Endodermal cell (in vitro differentiated cells): Measurements from ENCODE around the gene STAG3. TPM values are rescaled to one million over a fixed set of nuclear protein-coding genes. Genes with fewer than 3 reads are reported as not detected.

Experiments used
- DNase-seq: peaks from one replicate; pipeline ENCODE4 v3.0.0-alpha.2; 2017
- H3K27ac ChIP-seq: 2 replicates; pipeline ENCODE4 v1.5.1; 2013; ENCODE audit warnings: mild to moderate bottlenecking, low read depth, low read length, moderate library complexity
- H3K27me3 ChIP-seq: 2 replicates; pipeline ENCODE4 v1.6.1; 2013; ENCODE audit warnings: mild to moderate bottlenecking, low read length, moderate library complexity; ENCODE audit not compliant: insufficient read depth, control insufficient read depth, poor library complexity, severe bottlenecking
- H3K36me3 ChIP-seq: 2 replicates; pipeline ENCODE4 v1.7.0; 2013; ENCODE audit warnings: mild to moderate bottlenecking, low read length, moderate library complexity; ENCODE audit not compliant: control insufficient read depth, insufficient read depth
- H3K4me1 ChIP-seq: one replicate; pipeline ENCODE4 v1.7.0; 2013; ENCODE audit warnings: low read length; ENCODE audit not compliant: control insufficient read depth, insufficient read depth
- H3K4me3 ChIP-seq: 2 replicates; pipeline ENCODE4 v1.5.1; 2013; ENCODE audit warnings: mild to moderate bottlenecking, low read length, moderate library complexity
- H3K9ac ChIP-seq: 2 replicates; pipeline ENCODE4 v1.6.1; 2013; ENCODE audit warnings: mild to moderate bottlenecking, low read length, moderate library complexity; ENCODE audit not compliant: poor library complexity, severe bottlenecking; ENCODE audit errors: extremely low read depth
- H3K9me3 ChIP-seq: 2 replicates; pipeline ENCODE4 v1.6.1; 2013; ENCODE audit warnings: mild to moderate bottlenecking, low read length, moderate library complexity; ENCODE audit not compliant: control insufficient read depth
- H3K27ac Mint-ChIP-seq: 2 replicates; pipeline ENCODE4 v1.8.0; 2020; ENCODE audit warnings: mixed read lengths
- H3K27me3 Mint-ChIP-seq: 2 replicates; pipeline ENCODE4 v1.8.0; 2021; ENCODE audit warnings: mild to moderate bottlenecking, mixed read lengths; ENCODE audit not compliant: insufficient read depth
- H3K36me3 Mint-ChIP-seq: 2 replicates; pipeline ENCODE4 v1.8.0; 2020; ENCODE audit warnings: low read depth, mixed read lengths
- H3K4me1 Mint-ChIP-seq: 2 replicates; pipeline ENCODE4 v1.8.0; 2020; ENCODE audit warnings: mixed read lengths
- H3K4me3 Mint-ChIP-seq: 2 replicates; pipeline ENCODE4 v1.8.0; 2020; ENCODE audit warnings: mild to moderate bottlenecking, moderate library complexity, mixed read lengths
- H3K9me3 Mint-ChIP-seq: 2 replicates; pipeline ENCODE4 v1.8.0; 2020; ENCODE audit warnings: mild to moderate bottlenecking, mixed read lengths
- CTCF ChIP-seq: fragments of 200-600 bp; sonication (generic); conservative IDR thresholded peaks from 2 replicates; pipeline ENCODE4 v1.5.0; 2021; ENCODE audit warnings: antibody characterized with exemption, mild to moderate bottlenecking
- WGBS, 2 experiments: methylation state at CpG; one replicate each; pipeline versions ENCODE4 v1.1.5 to v1.1.7; 2013; ENCODE audit warnings: missing lambda C conversion rate in 2 of 2, mixed read lengths in 1 of 2; ENCODE audit not compliant: insufficient coverage in 1 of 2, insufficient read length in 1 of 2; 5-methylcytosine and 5-hydroxymethylcytosine counted together
- total RNA-seq, 2 donors: library from RNA; stranded (reverse); fragmentation: NEBNext Ultra II Directional in 1 of 2; extraction: Animal tissue kit (Norgen Biotek cat#: 25700) in 1 of 2; gene quantifications; 2 replicates in 1 of 2; 3 replicates in 1 of 2; pipeline ENCODE4 v1.2.1, GENCODE V29; 2021

The STAG3 gene
- total RNA-seq, 2 donors from 2014 or later = 1.2 to 3.3 TPM

DNA sequence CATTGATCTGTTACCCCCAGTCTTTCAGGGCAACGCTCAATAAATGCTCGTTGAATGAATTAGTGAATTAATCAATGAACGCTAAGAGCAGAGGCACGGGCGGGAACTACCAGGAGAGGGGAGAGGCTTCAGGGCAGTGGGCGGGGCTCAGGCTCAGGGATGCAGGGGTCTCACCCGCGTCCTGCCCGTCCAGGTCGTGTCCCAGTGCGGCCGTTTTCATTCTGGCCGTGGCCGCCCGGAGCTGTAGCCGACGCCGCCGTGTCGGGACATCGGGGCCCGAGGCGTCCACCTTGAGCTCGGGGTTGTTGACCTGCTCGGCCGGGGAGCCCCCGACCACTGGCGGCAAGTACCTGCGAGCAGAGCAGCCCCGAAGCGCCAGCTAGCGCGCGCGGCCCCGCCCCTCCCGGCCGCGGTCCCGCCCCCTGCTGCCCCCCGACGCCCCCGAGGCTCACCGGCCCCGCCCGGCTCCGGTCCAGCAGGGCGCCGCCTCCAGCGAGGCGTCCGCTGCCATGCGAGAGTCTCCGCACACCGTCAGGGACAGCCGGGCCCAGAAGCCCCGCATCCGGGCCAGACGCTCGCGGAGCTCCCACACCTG lies 6.5 kb upstream of the STAG3 start:
- Mint-ChIP-seq H3K4me3 (peak overlapping the region; percentile 41), H3K27me3 (peaks cover 28% of the 10 kb centered on the region), H3K9me3 (no peaks in the 10 kb centered on the region), H3K36me3 (peaks cover 20% of the 10 kb centered on the region), H3K27ac (no peak overlapping the region), H3K4me1 (peaks cover 42% of the 10 kb centered on the region)
- peak; percentile 87 for DNase-seq
- Histone ChIP-seq H3K27ac (no peak overlapping the region), H3K4me1 (peaks cover 9% of the 10 kb centered on the region), H3K36me3 (no peaks in the 10 kb centered on the region), H3K4me3 (peak overlapping the region; percentile 58), H3K9ac (no peak overlapping the region), H3K9me3 (no peaks in the 10 kb centered on the region), H3K27me3 (no peaks in the 10 kb centered on the region)
- TF ChIP-seq CTCF = no peak
- WGBS, 2 experiments = 12 to 20% methylated on average over 19 to 61 of the region's 61 CpGs

DNA sequence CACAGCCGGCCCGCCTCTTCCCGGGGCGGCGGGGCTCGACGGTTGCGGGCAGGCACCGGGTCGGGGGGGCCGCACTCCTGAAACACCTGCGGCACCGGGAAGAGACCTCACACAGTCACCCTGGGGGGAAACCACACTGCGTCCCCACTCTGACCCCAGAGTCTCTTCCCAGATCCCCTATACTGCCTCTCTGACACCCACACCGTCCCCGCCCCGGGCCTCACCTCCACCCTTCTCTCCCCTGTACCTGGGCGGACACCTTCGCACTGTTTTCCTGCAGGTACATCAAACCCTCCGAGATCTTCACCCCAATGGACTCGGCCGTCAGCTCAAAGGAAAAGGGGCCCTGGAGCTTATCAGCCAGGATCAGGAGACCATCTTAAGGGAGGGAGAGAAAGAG lies 5.9 kb upstream of the STAG3 start:
- Mint-ChIP-seq H3K27me3 (peaks cover 23% of the 10 kb centered on the region), H3K27ac (no peak overlapping the region), H3K9me3 (no peaks in the 10 kb centered on the region), H3K4me3 (peak overlapping the region; percentile 41), H3K4me1 (peaks cover 42% of the 10 kb centered on the region), H3K36me3 (peaks cover 20% of the 10 kb centered on the region)
- H3K4me3 ChIP-seq = no peak overlapping the region
- TF ChIP-seq CTCF = no peak
- H3K9ac ChIP-seq = no peak overlapping the region
- no peaks in the 10 kb centered on the region for H3K9me3 ChIP-seq
- WGBS, 2 experiments = 53 to 89% methylated on average over 3 to 22 of the region's 22 CpGs
- H3K27ac ChIP-seq = no peak overlapping the region
- no peaks in the 10 kb centered on the region for H3K27me3 ChIP-seq
- peak; percentile 69 for DNase-seq
- H3K36me3 ChIP-seq = no peaks in the 10 kb centered on the region
- H3K4me1 ChIP-seq = peaks cover 8% of the 10 kb centered on the region

- Mint-ChIP-seq H3K9me3 (no peaks in the 10 kb centered on the region), H3K27me3 (peaks cover 28% of the 10 kb centered on the region), H3K27ac (no peak overlapping the region), H3K36me3 (peaks cover 20% of the 10 kb centered on the region), H3K4me1 (peaks cover 21% of the 10 kb centered on the region), H3K4me3 (no peak overlapping the region)
- H3K27me3 ChIP-seq = no peaks in the 10 kb centered on the region
- DNase-seq = peak; percentile 55
- no peak overlapping the region for H3K9ac ChIP-seq
- no peak overlapping the region for H3K27ac ChIP-seq
- TF ChIP-seq CTCF = no peak
- WGBS, 2 experiments = 92 to 93% methylated on average over 7 to 11 of the region's 11 CpGs
- H3K4me3 ChIP-seq = no peak overlapping the region
- H3K4me1 ChIP-seq = no peaks in the 10 kb centered on the region
- no peaks in the 10 kb centered on the region for H3K36me3 ChIP-seq
- no peaks in the 10 kb centered on the region for H3K9me3 ChIP-seq
Observed at GRCh38 chr7:100173806-100174495, 3.8 kb upstream of the STAG3 start.
